Eye (tissue), 1 donor: Measurements from ENCODE around the gene ABCA3.

Source experiments
- DNase-seq: peaks from one replicate; pipeline ENCODE4 v3.0.0-alpha.2; 2015

Gene ABCA3

GRCh38 chr16:2232094-2232990, 108.2 kb downstream of the ABCA3 start:
- DNase-seq = no peak

- no peak for DNase-seq
Observed at GRCh38 chr16:2231016-2231931, 109.3 kb downstream of the ABCA3 start.

GRCh38 chr16:2230376-2230775, 110.2 kb downstream of the ABCA3 start:
- no peak for DNase-seq

- DNase-seq = no peak
Observed at GRCh38 chr16:2229632-2230250, 110.8 kb downstream of the ABCA3 start.

GRCh38 chr16:2229091-2229490, 111.4 kb downstream of the ABCA3 start:
- DNase-seq = no peak

GRCh38 chr16:2228161-2228824, 112.2 kb downstream of the ABCA3 start:
- DNase-seq = no peak

DNA sequence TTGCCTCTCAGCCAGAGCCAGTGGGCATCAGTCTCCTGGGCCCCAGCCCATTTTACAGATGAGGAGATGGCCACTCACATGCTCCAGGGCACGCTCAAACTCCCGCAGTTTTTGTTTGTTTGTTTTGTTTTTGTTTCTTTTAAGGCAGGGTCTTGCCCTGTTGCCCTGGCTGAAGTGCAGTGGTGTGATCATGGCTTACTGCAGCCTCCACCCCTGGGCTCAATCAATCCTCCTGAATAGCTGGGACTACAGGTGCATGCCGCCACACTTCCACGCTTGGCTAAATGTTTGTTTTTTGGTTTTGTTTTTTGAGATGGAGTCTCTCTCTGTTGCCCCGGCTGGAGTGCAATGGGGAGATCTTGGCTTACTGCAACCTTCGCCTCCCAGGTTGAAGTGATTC, 113.6 kb downstream of the ABCA3 start:
- DNase-seq = no peak

GRCh38 chr16:2226245-2226793, 114.2 kb downstream of the ABCA3 start:
- DNase-seq = no peak
